Neural progenitor cell (in vitro differentiated cells): ENCODE measurements around the gene USP31. TPM values are rescaled to one million over a fixed set of nuclear protein-coding genes. Genes with fewer than 3 reads are reported as not detected.

Source experiments
- DNase-seq: peaks from one replicate; pipeline ENCODE4 v3.0.0-alpha.2; 2016; ENCODE audit warnings: low spot score
- H2AFZ ChIP-seq: fragments of 200-600 bp; sonication (generic); replicated peaks from 2 replicates; pipeline ENCODE4 v1.6.1; 2016; ENCODE audit warnings: antibody characterized with exemption
- H3F3A ChIP-seq: fragments of 200-600 bp; sonication (generic); 2 replicates; pipeline ENCODE4 v1.6.1; 2016; ENCODE audit warnings: antibody characterized with exemption, low read depth
- H3K27ac ChIP-seq: fragments of 200-600 bp; sonication (generic); 2 replicates; pipeline ENCODE4 v1.5.1; 2016; ENCODE audit warnings: mild to moderate bottlenecking
- H3K27me3 ChIP-seq: fragments of 200-600 bp; sonication (generic); 2 replicates; pipeline ENCODE4 v1.6.1; 2016; ENCODE audit warnings: mild to moderate bottlenecking, moderate library complexity
- H3K36me3 ChIP-seq: fragments of 200-600 bp; sonication (generic); 2 replicates; pipeline ENCODE4 v1.5.1; 2016
- H3K4me1 ChIP-seq: fragments of 200-600 bp; sonication (generic); 2 replicates; pipeline ENCODE4 v1.6.1; 2016; ENCODE audit warnings: mixed run types
- H3K4me2 ChIP-seq: fragments of 200-600 bp; sonication (generic); 2 replicates; pipeline ENCODE4 v1.6.1; 2016
- H3K4me3 ChIP-seq: fragments of 200-600 bp; sonication (generic); 2 replicates; pipeline ENCODE4 v1.5.1; 2016
- H3K79me2 ChIP-seq: fragments of 200-600 bp; sonication (generic); 2 replicates; pipeline ENCODE4 v1.6.1; 2016; ENCODE audit warnings: low read depth
- H3K9ac ChIP-seq: fragments of 200-600 bp; sonication (generic); 2 replicates; pipeline ENCODE4 v1.6.1; 2016
- H3K9me3 ChIP-seq: fragments of 200-600 bp; sonication (generic); 2 replicates; pipeline ENCODE4 v1.5.1; 2016; ENCODE audit warnings: low read depth
- H4K20me1 ChIP-seq: fragments of 200-600 bp; sonication (generic); 2 replicates; pipeline ENCODE4 v1.6.1; 2016; ENCODE audit warnings: low read depth
- H3K27ac Mint-ChIP-seq: 3 replicates; pipeline ENCODE4 v1.8.0; 2021; ENCODE audit warnings: mixed read lengths
- H3K27me3 Mint-ChIP-seq: 2 replicates; pipeline ENCODE4 v1.8.0; 2022; ENCODE audit warnings: low read depth, mild to moderate bottlenecking, inconsistent platforms, moderate library complexity, mixed read lengths; ENCODE audit not compliant: insufficient read depth
- H3K36me3 Mint-ChIP-seq: 3 replicates; pipeline ENCODE4 v1.8.0; 2021; ENCODE audit warnings: mixed read lengths
- H3K4me1 Mint-ChIP-seq: 3 replicates; pipeline ENCODE4 v1.8.0; 2021; ENCODE audit warnings: mixed read lengths
- H3K4me3 Mint-ChIP-seq: 3 replicates; pipeline ENCODE4 v1.8.0; 2021; ENCODE audit warnings: mild to moderate bottlenecking, moderate library complexity, mixed read lengths
- H3K9me3 Mint-ChIP-seq: 3 replicates; pipeline ENCODE4 v1.8.0; 2020; ENCODE audit warnings: mixed read lengths
- CTCF ChIP-seq: fragments of 200-600 bp; sonication (generic); IDR thresholded peaks from 2 replicates; pipeline ENCODE4 v1.5.1; 2017; ENCODE audit warnings: antibody characterized with exemption, mild to moderate bottlenecking
- EZH2 ChIP-seq: fragments of 200-600 bp; sonication (generic); IDR thresholded peaks from 2 replicates; pipeline ENCODE4 v1.6.1; 2017; ENCODE audit warnings: antibody characterized with exemption, mild to moderate bottlenecking, moderate library complexity
- EZH2phosphoT487 ChIP-seq: fragments of 200-600 bp; sonication (generic); IDR thresholded peaks from 2 replicates; pipeline ENCODE4 v1.6.1; 2017; ENCODE audit warnings: antibody characterized with exemption
- total RNA-seq: library from RNA; depleted of rRNA; stranded (reverse); fragments of >200 nt; gene quantifications from 2 replicates; pipeline ENCODE4 v1.2.3, GENCODE V29; 2015; ENCODE audit warnings: low replicate concordance

USP31 gene
- total RNA-seq, 1 donor from 2014 or later, result 9.0 TPM

DNA sequence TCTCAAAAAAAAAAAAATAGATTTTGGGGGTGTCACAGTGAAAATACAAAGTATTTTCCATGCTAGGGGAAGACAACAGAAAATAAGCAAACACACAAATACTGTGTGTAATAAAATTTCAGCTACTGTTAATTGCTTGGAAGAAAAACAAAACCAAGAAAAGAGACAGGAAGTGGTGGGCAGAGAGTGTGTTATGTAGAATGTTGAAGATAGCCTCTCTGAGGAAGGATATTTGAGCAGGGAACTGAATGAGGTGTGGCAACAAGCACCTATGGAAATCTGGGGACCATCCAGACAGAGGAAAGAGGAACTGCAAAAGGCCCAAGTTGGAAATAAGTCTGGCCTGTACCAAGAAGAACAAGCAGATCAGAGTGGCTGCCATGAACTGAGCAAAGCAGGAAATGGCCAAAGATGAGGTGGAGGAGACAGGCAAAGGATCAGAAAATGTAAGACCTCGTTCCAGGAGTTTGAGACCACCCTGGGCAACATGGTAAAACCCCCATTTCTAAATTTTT is 7.8 kb upstream of the USP31 start:
- no peaks in the 10 kb centered on the region for H3K27me3 ChIP-seq
- no peaks in the 10 kb centered on the region for H3K9me3 ChIP-seq
- no peak overlapping the region for H3K9ac ChIP-seq
- TF ChIP-seq CTCF (no peak), EZH2 (no peak), EZH2phosphoT487 (no peak)
- no peaks in the 10 kb centered on the region for H3K36me3 ChIP-seq
- Mint-ChIP-seq H3K4me3 (no peak overlapping the region), H3K9me3 (no peaks in the 10 kb centered on the region), H3K36me3 (no peaks in the 10 kb centered on the region), H3K4me1 (no peaks in the 10 kb centered on the region), H3K27me3 (peaks cover 9% of the 10 kb centered on the region), H3K27ac (no peak overlapping the region)
- H3K4me3 ChIP-seq, result no peak overlapping the region
- no peaks in the 10 kb centered on the region for H4K20me1 ChIP-seq
- no peaks in the 10 kb centered on the region for H3K79me2 ChIP-seq
- no peaks in the 10 kb centered on the region for H3K4me1 ChIP-seq
- H2AFZ ChIP-seq, result no peak overlapping the region
- DNase-seq, result no peak
- H3F3A ChIP-seq, result no peaks in the 10 kb centered on the region
- H3K27ac ChIP-seq, result no peak overlapping the region
- H3K4me2 ChIP-seq, result no peak overlapping the region

DNA sequence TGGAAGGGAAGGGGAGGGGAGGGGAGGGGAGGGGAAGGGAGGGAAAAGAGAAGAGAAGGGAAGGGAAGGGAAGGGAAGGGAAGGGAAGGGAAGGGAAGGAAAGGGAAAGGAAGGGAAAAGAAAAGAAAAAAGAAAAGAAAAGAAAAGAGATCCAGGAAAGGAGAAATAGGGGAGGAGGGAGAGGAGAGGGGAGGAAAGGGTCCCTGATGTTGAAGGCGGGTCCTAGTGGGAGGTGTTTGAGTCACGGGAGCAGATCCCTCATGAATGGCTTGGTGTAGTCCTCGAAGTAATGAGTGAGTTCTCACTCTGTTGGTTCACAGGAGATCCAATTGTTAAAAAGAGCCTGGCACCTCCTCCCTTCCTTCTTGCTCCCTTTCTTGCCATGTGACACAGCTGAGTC is 6.9 kb upstream of the USP31 start:
- DNase-seq, result no peak
- TF ChIP-seq EZH2, result no peak
- no peak for TF ChIP-seq EZH2phosphoT487
- no peak for TF ChIP-seq CTCF
- H3K36me3 ChIP-seq, result no peaks in the 10 kb centered on the region
- Mint-ChIP-seq H3K4me3 (no peak overlapping the region), H3K27me3 (peaks cover 9% of the 10 kb centered on the region), H3K27ac (no peak overlapping the region), H3K36me3 (no peaks in the 10 kb centered on the region), H3K4me1 (no peaks in the 10 kb centered on the region), H3K9me3 (no peaks in the 10 kb centered on the region)
- no peak overlapping the region for H2AFZ ChIP-seq
- H3K4me2 ChIP-seq, result no peak overlapping the region
- H3F3A ChIP-seq, result no peaks in the 10 kb centered on the region
- H3K79me2 ChIP-seq, result no peaks in the 10 kb centered on the region
- H3K27ac ChIP-seq, result no peak overlapping the region
- no peaks in the 10 kb centered on the region for H4K20me1 ChIP-seq
- no peaks in the 10 kb centered on the region for H3K4me1 ChIP-seq
- H3K4me3 ChIP-seq, result no peak overlapping the region
- no peaks in the 10 kb centered on the region for H3K9me3 ChIP-seq
- H3K9ac ChIP-seq, result no peak overlapping the region
- peaks cover 7% of the 10 kb centered on the region for H3K27me3 ChIP-seq

DNA sequence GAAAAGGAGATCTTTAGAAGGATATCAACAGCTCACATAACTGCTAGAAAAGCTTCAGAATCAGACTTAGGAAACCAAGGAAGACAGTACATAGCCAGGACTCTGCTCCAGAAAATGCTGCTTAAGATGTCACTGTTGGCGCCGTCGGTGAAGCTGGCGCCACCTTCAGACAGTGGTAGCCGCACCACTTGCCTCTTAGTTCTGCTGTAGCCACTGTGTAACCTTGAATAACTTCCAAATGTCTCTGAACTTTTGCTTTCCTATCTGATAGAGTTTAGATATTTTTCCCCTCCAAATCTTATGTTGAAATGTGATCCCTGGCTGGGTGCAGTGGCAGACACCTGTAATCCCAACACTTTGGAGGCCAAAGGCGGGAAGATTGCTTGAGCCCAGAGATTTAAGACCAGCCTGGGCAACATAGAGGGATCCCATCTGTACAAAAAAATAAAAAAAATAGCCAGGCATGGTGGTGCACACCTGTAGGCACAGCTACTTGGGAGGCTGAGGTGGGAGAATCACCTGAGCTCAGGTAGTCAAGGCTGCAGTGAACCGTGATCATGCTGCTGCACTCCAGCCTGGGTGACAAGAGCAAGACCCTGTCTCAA is 6.3 kb upstream of the USP31 start:
- Histone ChIP-seq H2AFZ (peak overlapping the region; percentile 30), H3K4me3 (no peak overlapping the region), H3K27ac (no peak overlapping the region), H3K27me3 (peaks cover 12% of the 10 kb centered on the region), H3K9me3 (no peaks in the 10 kb centered on the region), H3F3A (no peaks in the 10 kb centered on the region), H3K36me3 (no peaks in the 10 kb centered on the region), H3K79me2 (no peaks in the 10 kb centered on the region), H3K9ac (no peak overlapping the region), H3K4me1 (no peaks in the 10 kb centered on the region), H3K4me2 (no peak overlapping the region), H4K20me1 (no peaks in the 10 kb centered on the region)
- TF ChIP-seq CTCF (peak; percentile 54), EZH2 (no peak), EZH2phosphoT487 (no peak)
- peak; percentile 45 for DNase-seq
- Mint-ChIP-seq H3K9me3 (no peaks in the 10 kb centered on the region), H3K27me3 (peaks cover 7% of the 10 kb centered on the region), H3K36me3 (no peaks in the 10 kb centered on the region), H3K4me3 (no peak overlapping the region), H3K27ac (no peak overlapping the region), H3K4me1 (no peaks in the 10 kb centered on the region)
